ENCODE measurements around the gene DCLK1.

GRCh38 chr13:35979361-35979951, 151.7 kb downstream of the DCLK1 start:
- TF ChIP-seq CTCF (IDR thresholded peaks at IDR 0.05 in 2 of 3, conservative IDR thresholded peaks at IDR 0.05 in 1 of 3; ENCODE audit: borderline replicate concordance in 1 of 3, insufficient read depth in 1 of 3, low read depth in 2 of 3, low read length in 2 of 3) (no peak), POLR2AphosphoS5 (IDR thresholded peaks at IDR 0.05; ENCODE audit: low read depth, low read length) (no peak), POLR2A (IDR thresholded peaks at IDR 0.05; ENCODE audit: borderline replicate concordance, extremely low read depth, insufficient read depth, insufficient read length) (no peak), CEBPB (IDR thresholded peaks at IDR 0.05; ENCODE audit: low read depth) (no peak), EZH2phosphoT487 (IDR thresholded peaks at IDR 0.05; ENCODE audit: borderline replicate concordance) (no peak), EZH2 (IDR thresholded peaks at IDR 0.05) (no peak), CBX3 (IDR thresholded peaks at IDR 0.05; ENCODE audit: low read depth) (no peak), RAD21 (IDR thresholded peaks at IDR 0.05; ENCODE audit: low read depth) (no peak)
